GM10248 (cell line): ENCODE measurements around the gene AP4S1.

Experiments
- CTCF ChIA-PET: fragments of 300-600 bp; sonication (Branson Sonifier 250); formaldehyde crosslinking; extraction: SDS; loops from one replicate; lab custom pipeline; 2021; ENCODE audit warnings: antibody characterized with exemption; lab: Yijun Ruan, JAX
- POLR2A ChIA-PET: fragments of 350-650 bp; sonication (Branson Sonifier 250); formaldehyde crosslinking; extraction: SDS; loops from one replicate; lab custom pipeline; 2020; ENCODE audit warnings: antibody characterized with exemption; lab: Yijun Ruan, JAX
- DNase-seq: peaks from one replicate; pipeline ENCODE4 v3.0.0; 2012; ENCODE audit errors: extremely low spot score
- CTCF ChIP-seq: IDR thresholded peaks from 2 replicates; pipeline ENCODE4 v1.5.1; 2012; ENCODE audit warnings: mild to moderate bottlenecking, low read depth; ENCODE audit errors: extremely low read depth, missing control alignments, control extremely low read depth

AP4S1 gene

GRCh38 chr14:31018057-31018645 is 7.3 kb upstream of the AP4S1 start:
- POLR2A ChIA-PET: interaction anchor here (0.9 kb wide), 1 partner anchor 8 kb away, joined by 3 read pairs; the partner anchor contains the start of gene STRN3
- no peak for DNase-seq
- CTCF ChIA-PET: no interaction called here
- TF ChIP-seq CTCF: no peak

GRCh38 chr14:31020834-31021575 is 4.4 kb upstream of the AP4S1 start:
- TF ChIP-seq CTCF: no peak
- ChIA-PET POLR2A (no interaction called here), CTCF (interaction anchor here (1.2 to 1.7 kb wide), 2 partner anchors 7 to 10 kb away, joined by 3 to 5 read pairs; no protein-coding TSS in a partner anchor)
- no peak for DNase-seq

- TF ChIP-seq CTCF: no peak
- POLR2A ChIA-PET: no interaction called here
- no peak for DNase-seq
- CTCF ChIA-PET: interaction anchor here (1.4 to 1.7 kb wide), 2 partner anchors 10 to 17 kb away, joined by 4 to 5 read pairs; no protein-coding TSS in a partner anchor
Observed at GRCh38 chr14:31021576-31021949, 3.9 kb upstream of the AP4S1 start.

GRCh38 chr14:31022386-31022785 is 3.1 kb upstream of the AP4S1 start:
- POLR2A ChIA-PET: no interaction called here
- TF ChIP-seq CTCF: no peak
- DNase-seq: no peak
- CTCF ChIA-PET: interaction anchor here (1.0 to 1.4 kb wide), 2 partner anchors 17 to 61 kb away, joined by 4 read pairs; no protein-coding TSS in a partner anchor

GRCh38 chr14:31024010-31024480 is 1.4 kb upstream of the AP4S1 start:
- POLR2A ChIA-PET: no interaction called here
- TF ChIP-seq CTCF: no peak
- CTCF ChIA-PET: interaction anchor here (1.2 kb wide), 1 partner anchor 9 kb away, joined by 3 read pairs; no protein-coding TSS in a partner anchor
- DNase-seq: no peak

GRCh38 chr14:31024577-31025366 is 677 bp upstream of the AP4S1 start:
- no peak for TF ChIP-seq CTCF
- no peak for DNase-seq
- CTCF ChIA-PET: interaction anchor here (1.2 to 1.4 kb wide), 2 partner anchors 10 to 13 kb away, joined by 3 read pairs; no protein-coding TSS in a partner anchor
- POLR2A ChIA-PET: no interaction called here
